ENCODE measurements around the gene GSG1L.

The GSG1L gene

GRCh38 chr16:28098959-28099945, 35.7 kb upstream of the GSG1L start:
- no peak for TF ChIP-seq TARDBP (IDR thresholded peaks at IDR 0.05)
- TF ChIP-seq ZNF384 (IDR thresholded peaks at IDR 0.05): no peak
- TF ChIP-seq BHLHE40 (IDR thresholded peaks at IDR 0.05; ENCODE audit: borderline replicate concordance): no peak
- TF ChIP-seq L3MBTL2 (conservative IDR thresholded peaks at IDR 0.05): no peak
- CTCF ChIA-PET: no interaction called here
- DNase-seq (ENCODE audit: extremely low spot score): no peak
- POLR2A ChIA-PET: no interaction called here

- no peak for DNase-seq (ENCODE audit: extremely low spot score)
- TF ChIP-seq ARNT (IDR thresholded peaks at IDR 0.05): no peak
- no peak for TF ChIP-seq CTBP1 (IDR thresholded peaks at IDR 0.05; ENCODE audit: borderline replicate concordance)
- no peak for TF ChIP-seq FOXK2 (IDR thresholded peaks at IDR 0.05)
- no peak for TF ChIP-seq NFRKB (IDR thresholded peaks at IDR 0.05)
- TF ChIP-seq FOXM1 (IDR thresholded peaks at IDR 0.05; ENCODE audit: borderline replicate concordance): no peak
- TF ChIP-seq TARDBP (IDR thresholded peaks at IDR 0.05): no peak
- TF ChIP-seq L3MBTL2 (conservative IDR thresholded peaks at IDR 0.05): no peak
- TF ChIP-seq SP1 (IDR thresholded peaks at IDR 0.05): no peak
- no peak for TF ChIP-seq SUZ12 (IDR thresholded peaks at IDR 0.05)
- TF ChIP-seq PKNOX1 (IDR thresholded peaks at IDR 0.05): no peak
- no peak for TF ChIP-seq ELF4 (IDR thresholded peaks at IDR 0.05)
- no peak for TF ChIP-seq FOXA1 (IDR thresholded peaks at IDR 0.05)
- TF ChIP-seq BHLHE40 (IDR thresholded peaks at IDR 0.05; ENCODE audit: borderline replicate concordance): no peak
- no peak for TF ChIP-seq LEF1 (IDR thresholded peaks at IDR 0.05; ENCODE audit: borderline replicate concordance)
- no peak for TF ChIP-seq HDGF (IDR thresholded peaks at IDR 0.05; ENCODE audit: borderline replicate concordance)
- TF ChIP-seq ZNF384 (IDR thresholded peaks at IDR 0.05): no peak
- ChIA-PET POLR2A (no interaction called here), CTCF (no interaction called here)
Measured at GRCh38 chr16:28098171-28098958, 34.9 kb upstream of the GSG1L start.

GRCh38 chr16:28096983-28097899, 33.7 kb upstream of the GSG1L start:
- TF ChIP-seq CTBP1 (IDR thresholded peaks at IDR 0.05; ENCODE audit: borderline replicate concordance) (no peak), ZNF384 (IDR thresholded peaks at IDR 0.05) (no peak), SP1 (IDR thresholded peaks at IDR 0.05) (no peak), SUZ12 (IDR thresholded peaks at IDR 0.05) (no peak), L3MBTL2 (conservative IDR thresholded peaks at IDR 0.05) (no peak)
- ChIA-PET CTCF (no interaction called here), POLR2A (no interaction called here)
- DNase-seq (ENCODE audit: extremely low spot score): no peak

- TF ChIP-seq PKNOX1 (IDR thresholded peaks at IDR 0.05) (no peak), BHLHE40 (IDR thresholded peaks at IDR 0.05; ENCODE audit: borderline replicate concordance) (no peak), LEF1 (IDR thresholded peaks at IDR 0.05; ENCODE audit: borderline replicate concordance) (no peak), TARDBP (IDR thresholded peaks at IDR 0.05) (no peak), L3MBTL2 (conservative IDR thresholded peaks at IDR 0.05) (no peak), CTBP1 (IDR thresholded peaks at IDR 0.05; ENCODE audit: borderline replicate concordance) (no peak), ARNT (IDR thresholded peaks at IDR 0.05) (no peak), FOXA1 (IDR thresholded peaks at IDR 0.05) (no peak), NFRKB (IDR thresholded peaks at IDR 0.05) (no peak)
- CTCF ChIA-PET: no interaction called here
- DNase-seq (ENCODE audit: extremely low spot score): no peak
- POLR2A ChIA-PET: no interaction called here
Measured at GRCh38 chr16:28093385-28093725, 29.8 kb upstream of the GSG1L start.

GRCh38 chr16:28092721-28093384, 29.3 kb upstream of the GSG1L start:
- TF ChIP-seq NFRKB (IDR thresholded peaks at IDR 0.05) (no peak), BHLHE40 (IDR thresholded peaks at IDR 0.05; ENCODE audit: borderline replicate concordance) (no peak), FOXM1 (IDR thresholded peaks at IDR 0.05; ENCODE audit: borderline replicate concordance) (no peak), TARDBP (IDR thresholded peaks at IDR 0.05) (no peak), FOXA1 (IDR thresholded peaks at IDR 0.05) (no peak), ARNT (IDR thresholded peaks at IDR 0.05) (no peak), FOXK2 (IDR thresholded peaks at IDR 0.05) (no peak), ZNF384 (IDR thresholded peaks at IDR 0.05) (no peak), LEF1 (IDR thresholded peaks at IDR 0.05; ENCODE audit: borderline replicate concordance) (no peak), CTBP1 (IDR thresholded peaks at IDR 0.05; ENCODE audit: borderline replicate concordance) (no peak)
- no peak for DNase-seq (ENCODE audit: extremely low spot score)
- ChIA-PET CTCF (no interaction called here), POLR2A (no interaction called here)
